CD4-positive, alpha-beta T cell treated with Interleukin-12 subunit alpha and Interleukin-12 subunit beta, for 1 hour (primary cell): ENCODE results near the gene RABIF.
A peak's percentile ranks its signal among the peaks of the same experiment; 100 is the strongest.

ENCODE experiments used
- DNase-seq: peaks from one replicate; pipeline ENCODE4 v3.0.0-alpha.2; 2020

RABIF gene

GRCh38 chr1:202871367-202871766, 17.6 kb downstream of the RABIF start:
- no peak for DNase-seq

- DNase-seq, result no peak
These were observed 26.0 kb downstream of the RABIF start for GRCh38 chr1:202862679-202863560.

GRCh38 chr1:202861420-202862132, 27.4 kb downstream of the RABIF start:
- DNase-seq, result peak; percentile 39

GRCh38 chr1:202860744-202861419, 28.1 kb downstream of the RABIF start:
- DNase-seq, result no peak

- DNase-seq, result no peak
These were observed 30.0 kb downstream of the RABIF start for GRCh38 chr1:202858789-202859414.

- DNase-seq, result no peak
These were observed 30.6 kb downstream of the RABIF start for GRCh38 chr1:202858331-202858730.

GRCh38 chr1:202857136-202857610, 31.8 kb downstream of the RABIF start:
- DNase-seq, result no peak

GRCh38 chr1:202856014-202856413, 32.9 kb downstream of the RABIF start:
- DNase-seq, result no peak

- DNase-seq, result no peak
These were observed 34.2 kb downstream of the RABIF start for GRCh38 chr1:202854787-202855186.

- peak; percentile 47 for DNase-seq
These were observed 36.6 kb downstream of the RABIF start for GRCh38 chr1:202852163-202852904.

GRCh38 chr1:202850593-202851362, 38.2 kb downstream of the RABIF start:
- no peak for DNase-seq

GRCh38 chr1:202848191-202848542, 40.8 kb downstream of the RABIF start:
- DNase-seq, result no peak

- DNase-seq, result no peak
These were observed 44.0 kb downstream of the RABIF start for GRCh38 chr1:202844935-202845334.

- DNase-seq, result no peak
These were observed 44.7 kb downstream of the RABIF start for GRCh38 chr1:202844259-202844658.

- no peak for DNase-seq
These were observed 45.9 kb downstream of the RABIF start for GRCh38 chr1:202843081-202843480.

- DNase-seq, result no peak
These were observed 51.1 kb downstream of the RABIF start for GRCh38 chr1:202837746-202838262.

GRCh38 chr1:202836623-202837403, 52.1 kb downstream of the RABIF start:
- DNase-seq, result no peak

- peak; percentile 51 for DNase-seq
These were observed 53.3 kb downstream of the RABIF start for GRCh38 chr1:202835548-202836072.

GRCh38 chr1:202834771-202835547, 54.0 kb downstream of the RABIF start:
- no peak for DNase-seq
